ENCODE data around the gene LRRC46. TPM values are rescaled to one million over a fixed set of nuclear protein-coding genes. Genes with fewer than 3 reads are reported as not detected.

LRRC46 gene
- total RNA-seq, 1 experiment from 2014 or later: 0.31 TPM

DNA sequence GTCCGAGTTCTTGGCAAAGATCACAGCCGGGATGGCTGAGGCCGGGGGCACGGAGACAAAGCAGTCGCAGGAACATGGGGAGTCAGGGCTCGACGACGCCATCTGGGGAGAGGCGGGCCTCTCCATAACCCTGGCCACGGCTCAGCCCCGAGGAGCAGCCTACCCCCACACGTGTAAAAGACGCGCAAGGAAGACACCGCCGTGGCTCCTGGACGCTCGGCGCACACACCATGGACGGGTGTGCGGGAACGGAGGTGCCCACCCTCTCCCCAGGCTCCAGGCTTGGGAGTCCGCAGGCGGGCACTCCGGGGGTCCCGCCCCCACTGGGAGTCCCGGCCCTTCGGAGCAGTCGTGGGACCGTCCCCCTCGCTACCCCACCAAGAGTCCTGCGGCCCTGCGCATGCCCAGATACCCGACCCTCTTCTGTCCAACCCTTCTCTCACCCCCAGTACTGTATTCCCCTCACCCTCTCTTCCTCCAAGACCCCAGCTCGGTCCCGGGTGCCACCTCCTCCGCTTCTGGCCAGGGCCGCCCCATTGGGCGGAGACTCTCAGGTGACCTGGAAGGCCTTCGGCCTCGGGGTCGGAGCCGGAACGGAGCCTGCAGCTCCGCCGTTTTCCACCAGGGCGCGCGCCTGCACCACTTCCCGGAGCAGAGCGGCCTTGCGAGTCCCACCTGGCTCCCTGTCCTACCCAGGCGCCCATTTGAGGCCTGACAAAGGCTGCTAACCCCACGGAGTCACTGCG is 9.4 kb downstream of the LRRC46 start, which contains the start of gene SCRN2:
TSS of gene SCRN2 (minus strand) at position 532 of the 746 bp plus-strand sequence. CDS start at position 102, 430 bp downstream.
- Mint-ChIP-seq H3K4me3 (peak within 1 kb of the TSS; percentile 93 to 97), H3K4me1 (peaks cover 22 to 40% of the 10 kb centered on the region in 2 experiments), H3K27me3 (ENCODE audit: low read depth) (peaks cover 23% of the 10 kb centered on the region), H3K9me3 (no peaks in the 10 kb centered on the region), H3K36me3 (ENCODE audit: insufficient read depth in 1 of 3, low read depth in 3 of 3) (peaks cover 0 to 15% (median 9%) of the 10 kb centered on the region in 3 experiments; a peak in 5 of 7 replicates), H3K27ac (peak within 1 kb of the TSS in 2 of 3 experiments; percentile 76 to 91; a peak in 3 of 7 replicates)
- Histone ChIP-seq H2BK12ac (ENCODE audit: insufficient read length, low read depth, low read length) (no peak within 1 kb of the TSS), H2BK20ac (ENCODE audit: low read depth, low read length, poor library complexity, severe bottlenecking) (no peak within 1 kb of the TSS), H2BK15ac (ENCODE audit: low read depth, low read length) (no peak within 1 kb of the TSS), H3K23ac (ENCODE audit: insufficient read length, low read depth, low read length) (no peak within 1 kb of the TSS), H3K4ac (ENCODE audit: low read depth, low read length) (no peak within 1 kb of the TSS), H3K27ac (ENCODE audit: insufficient read length, low read depth, low read length) (no peak within 1 kb of the TSS), H3K4me2 (ENCODE audit: insufficient read depth, insufficient read length, low read length) (peak within 1 kb of the TSS; percentile 70), H3K9me3 (ENCODE audit: control insufficient read depth, low read depth, low read length) (no peaks in the 10 kb centered on the region), H3K56ac (ENCODE audit: insufficient read length, low read depth, low read length) (no peak within 1 kb of the TSS), H4K20me1 (ENCODE audit: control insufficient read depth, insufficient read depth, insufficient read length) (no peaks in the 10 kb centered on the region), H3K79me1 (ENCODE audit: insufficient read depth, low read depth, low read length, poor library complexity, severe bottlenecking) (no peaks in the 10 kb centered on the region), H3K4me1 (ENCODE audit: insufficient read depth, low read length) (no peaks in the 10 kb centered on the region; the same call in 1 of the 2 replicates), H3K27me3 (ENCODE audit: insufficient read depth, low read length) (peaks cover 5% of the 10 kb centered on the region; the same call in 1 of the 2 replicates), H3T11ph (ENCODE audit: low read length) (no peak within 1 kb of the TSS), H4K5ac (ENCODE audit: insufficient read length, low read depth, low read length) (no peak within 1 kb of the TSS), H3K18ac (ENCODE audit: insufficient read length, low read depth, low read length) (no peak within 1 kb of the TSS), H3K23me2 (ENCODE audit: insufficient read length, low read depth, low read length, poor library complexity, severe bottlenecking) (peaks cover 3% of the 10 kb centered on the region), H2BK5ac (ENCODE audit: insufficient read length, low read length) (no peak within 1 kb of the TSS), H3K14ac (ENCODE audit: insufficient read depth, low read length) (no peak within 1 kb of the TSS; the same call in 1 of the 2 replicates), H2AK5ac (ENCODE audit: insufficient read length, low read length) (no peak within 1 kb of the TSS), H4K91ac (ENCODE audit: insufficient read length, low read depth, low read length) (no peak within 1 kb of the TSS), H4K8ac (replicated peaks; ENCODE audit: insufficient read length, low read depth, low read length) (no peak within 1 kb of the TSS), H3K79me2 (ENCODE audit: insufficient read depth, low read length) (no peaks in the 10 kb centered on the region; the same call in 1 of the 2 replicates), H2AFZ (ENCODE audit: low read length) (no peak within 1 kb of the TSS), H2BK120ac (ENCODE audit: low read depth, low read length, poor library complexity, severe bottlenecking) (no peak within 1 kb of the TSS), H3K9ac (ENCODE audit: extremely low read depth, insufficient read length, low read length) (peak within 1 kb of the TSS; percentile 0)
- DNase-seq: peak; percentile 99
- TF ChIP-seq, protein P1, sequence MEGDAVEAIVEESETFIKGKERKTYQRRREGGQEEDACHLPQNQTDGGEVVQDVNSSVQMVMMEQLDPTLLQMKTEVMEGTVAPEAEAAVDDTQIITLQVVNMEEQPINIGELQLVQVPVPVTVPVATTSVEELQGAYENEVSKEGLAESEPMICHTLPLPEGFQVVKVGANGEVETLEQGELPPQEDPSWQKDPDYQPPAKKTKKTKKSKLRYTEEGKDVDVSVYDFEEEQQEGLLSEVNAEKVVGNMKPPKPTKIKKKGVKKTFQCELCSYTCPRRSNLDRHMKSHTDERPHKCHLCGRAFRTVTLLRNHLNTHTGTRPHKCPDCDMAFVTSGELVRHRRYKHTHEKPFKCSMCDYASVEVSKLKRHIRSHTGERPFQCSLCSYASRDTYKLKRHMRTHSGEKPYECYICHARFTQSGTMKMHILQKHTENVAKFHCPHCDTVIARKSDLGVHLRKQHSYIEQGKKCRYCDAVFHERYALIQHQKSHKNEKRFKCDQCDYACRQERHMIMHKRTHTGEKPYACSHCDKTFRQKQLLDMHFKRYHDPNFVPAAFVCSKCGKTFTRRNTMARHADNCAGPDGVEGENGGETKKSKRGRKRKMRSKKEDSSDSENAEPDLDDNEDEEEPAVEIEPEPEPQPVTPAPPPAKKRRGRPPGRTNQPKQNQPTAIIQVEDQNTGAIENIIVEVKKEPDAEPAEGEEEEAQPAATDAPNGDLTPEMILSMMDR (conservative IDR thresholded peaks at IDR 0.05): peak; percentile 98
- WGBS (ENCODE audit: extremely low coverage, insufficient read length, low lambda C conversion rate): no CpG with 5 or more reads among the region's 55 CpGs

All from H9 (cell line).